Panc1 (cell line): ENCODE results near the gene TTLL10. TPM values are rescaled to one million over a fixed set of nuclear protein-coding genes. Genes with fewer than 3 reads are reported as not detected.

Source experiments
- ATAC-seq: fragments of 200-7000 bp; cut with Tn5 transposase; 2 replicates; pipeline ENCODE4 v1.9.1; 2020; ENCODE audit warnings: mild to moderate bottlenecking, moderate library complexity
- BruUV-seq: library from RNA; stranded (reverse); fragments of 400-500 nt; replicated peaks from 2 replicates; lab custom pipeline; 2021; lab: Mats Ljungman, UMichigan
- CTCF ChIA-PET: fragments of 300-600 bp; sonication (Branson Sonifier 250); formaldehyde crosslinking; loops from one replicate; lab custom pipeline; 2022; ENCODE audit warnings: antibody characterized with exemption; lab: Charles Lee
- POLR2A ChIA-PET: fragments of 300-600 bp; sonication (Branson Sonifier 250); formaldehyde crosslinking; loops from one replicate; lab custom pipeline; 2022; ENCODE audit warnings: antibody characterized with exemption; lab: Charles Lee
- DNase-seq: peaks from one replicate; pipeline ENCODE4 v3.0.0-alpha.2; 2010; ENCODE audit warnings: low read depth, low spot score
- H3K27ac ChIP-seq: 2 replicates; pipeline ENCODE4 v1.5.1; 2011; ENCODE audit warnings: mild to moderate bottlenecking, low read length, inconsistent platforms
- H3K27me3 ChIP-seq: fragments of 200-500 bp; sonication (Bioruptor generic); 2 replicates; pipeline ENCODE4 v1.6.0; 2014; ENCODE audit warnings: low read length, inconsistent platforms; ENCODE audit not compliant: control insufficient read depth, insufficient read depth
- H3K36me3 ChIP-seq: fragments of 200-500 bp; sonication (Bioruptor generic); 2 replicates; pipeline ENCODE4 v1.5.1; 2014; ENCODE audit warnings: inconsistent platforms, mild to moderate bottlenecking, low read length, moderate library complexity; ENCODE audit not compliant: control insufficient read depth, insufficient read depth
- H3K4me1 ChIP-seq: 2 replicates; pipeline ENCODE4 v1.5.1; 2011; ENCODE audit warnings: inconsistent platforms, mild to moderate bottlenecking, low read length, moderate library complexity; ENCODE audit not compliant: control insufficient read depth, insufficient read depth
- H3K4me3 ChIP-seq, 2 experiments: 2 replicates each; pipeline ENCODE4 v1.5.1; 2011 to 2012; ENCODE audit warnings: low read depth in 2 of 2, low read length in 2 of 2, mild to moderate bottlenecking in 2 of 2, inconsistent platforms in 1 of 2, moderate library complexity in 1 of 2
- H3K9me3 ChIP-seq: fragments of 200-500 bp; sonication (Bioruptor generic); 2 replicates; pipeline ENCODE4 v1.5.1; 2014; ENCODE audit warnings: low read depth, mild to moderate bottlenecking, inconsistent platforms, low read length, moderate library complexity; ENCODE audit not compliant: control insufficient read depth, insufficient read depth
- CTCF ChIP-seq: fragments of 450-650 bp; IDR thresholded peaks from 2 replicates; pipeline ENCODE4 v1.5.1; 2017; ENCODE audit warnings: mild to moderate bottlenecking
- POLR2AphosphoS5 ChIP-seq: IDR thresholded peaks from 2 replicates; pipeline ENCODE4 v1.6.1; 2012; ENCODE audit warnings: mild to moderate bottlenecking, low read depth, low read length, moderate library complexity
- SIN3A ChIP-seq: IDR thresholded peaks from 2 replicates; pipeline ENCODE4 v1.6.1; 2012; ENCODE audit warnings: low read depth, mild to moderate bottlenecking, low read length, moderate library complexity, borderline replicate concordance; ENCODE audit not compliant: insufficient read depth
- TCF7L2 ChIP-seq: IDR thresholded peaks from 2 replicates; pipeline ENCODE4 v1.6.1; 2011; ENCODE audit warnings: mild to moderate bottlenecking, low read depth, low read length, inconsistent platforms
- in situ Hi-C: cut with HindIII; loops from 2 replicates; pipeline ENCODE4 v1.10.0; 2016; ENCODE audit warnings: low sequenced_read_pairs, low pct_unique_long_range_greater_than_20kb
- intact Hi-C: fragments of 100-400 bp; cut with micrococcal nuclease; formaldehyde crosslinking; loops from one replicate; pipeline ENCODE4 v1.10.0; 2022; ENCODE audit not compliant: unreplicated experiment
- total RNA-seq: library from RNA; stranded (reverse); gene quantifications from one replicate; pipeline ENCODE4 v1.2.1, GENCODE V29; 2021; ENCODE audit not compliant: unreplicated experiment
- TF ChIP-seq, protein P1 (sequence below), 2 experiments: IDR thresholded peaks; 2 replicates each; pipeline ENCODE4 v1.6.1; 2011 to 2012; ENCODE audit warnings: low read depth in 2 of 2, control low read depth in 1 of 2, low read length in 1 of 2, mild to moderate bottlenecking in 1 of 2, moderate library complexity in 1 of 2; ENCODE audit not compliant: insufficient read depth in 1 of 2

Gene TTLL10
- total RNA-seq, 1 experiment from 2014 or later, result not detected

DNA sequence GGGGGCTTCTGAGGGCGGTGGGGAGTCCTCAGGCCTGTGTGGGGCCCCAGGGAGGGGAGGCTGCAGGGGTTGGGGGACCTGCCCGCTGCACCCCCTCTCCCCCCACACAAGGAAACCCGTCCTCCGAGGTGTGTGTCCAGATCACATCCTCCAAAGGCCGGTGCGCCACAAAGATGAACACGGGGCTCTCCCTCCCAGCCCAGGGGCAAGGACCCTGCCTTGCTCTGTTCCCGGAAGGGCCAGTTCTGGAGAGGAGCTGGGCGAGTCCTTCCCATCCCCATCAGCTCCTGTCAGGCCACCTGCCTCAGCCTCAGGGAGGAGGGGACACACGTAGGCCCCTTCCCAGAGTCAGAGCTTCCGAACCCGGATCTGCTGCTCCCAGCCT lies 2.5 kb upstream of the TTLL10 start:
- Histone ChIP-seq H3K27me3 (no peaks in the 10 kb centered on the region), H3K36me3 (no peaks in the 10 kb centered on the region), H3K4me1 (no peaks in the 10 kb centered on the region), H3K27ac (no peak overlapping the region), H3K4me3 (no peak overlapping the region), H3K9me3 (no peaks in the 10 kb centered on the region)
- no peak for TF ChIP-seq SIN3A
- ATAC-seq (no peak), DNase-seq (no peak)
- no TSS peak for BruUV-seq
- ChIA-PET POLR2A (no interaction called here), CTCF (no interaction called here)
- in situ Hi-C loops (no loop called here), intact Hi-C loops (no loop called here)

DNA sequence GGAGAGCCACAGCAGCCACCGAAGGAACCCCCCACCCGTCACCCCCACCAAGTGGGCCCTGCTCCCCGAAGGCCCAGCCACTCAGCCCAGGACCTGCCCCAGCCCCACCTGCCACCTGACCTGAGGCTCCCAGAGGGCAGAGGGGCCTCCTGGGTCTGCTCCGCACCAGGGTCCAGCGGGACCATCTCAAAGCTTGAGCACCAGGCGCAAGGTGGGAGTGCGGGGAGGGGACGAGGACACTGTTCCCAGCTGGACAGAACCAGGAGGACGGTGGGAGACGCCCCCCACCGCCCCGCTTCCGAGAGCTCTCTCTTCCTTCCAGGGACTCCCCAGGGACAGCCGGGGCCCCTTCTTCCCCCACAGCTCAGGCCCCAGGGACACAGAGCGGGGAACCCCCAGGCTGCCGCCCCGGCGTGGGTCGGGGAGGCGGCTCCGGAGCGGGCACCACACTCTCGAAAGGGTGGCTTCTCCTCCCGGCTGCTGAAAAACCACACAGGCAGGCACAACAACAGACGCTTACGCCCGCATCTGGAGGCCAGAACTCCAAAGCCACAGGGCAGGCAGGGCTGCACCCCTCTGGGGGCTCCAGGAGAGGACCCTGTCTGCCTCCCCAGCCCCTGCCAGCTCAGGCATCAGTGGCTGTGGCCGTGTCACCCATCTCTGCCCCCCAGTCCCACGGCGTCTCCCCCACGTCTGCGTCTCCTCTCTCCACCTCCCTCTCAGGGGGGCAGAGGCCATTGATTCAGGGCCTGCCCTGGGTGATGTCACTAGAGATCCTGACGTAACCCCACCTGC lies 1.9 kb upstream of the TTLL10 start:
- BruUV-seq, result no TSS peak
- ATAC-seq (no peak), DNase-seq (no peak)
- CTCF ChIA-PET, result no interaction called here
- H3K36me3 ChIP-seq, result no peaks in the 10 kb centered on the region
- H3K4me3 ChIP-seq, result no peak overlapping the region
- POLR2A ChIA-PET, result no interaction called here
- in situ Hi-C loops (no loop called here), intact Hi-C loops (no loop called here)
- H3K9me3 ChIP-seq, result no peaks in the 10 kb centered on the region
- TF ChIP-seq SIN3A, result no peak
- TF ChIP-seq CTCF, result no peak
- TF ChIP-seq TCF7L2, result no peak
- TF ChIP-seq POLR2AphosphoS5, result no peak
- TF ChIP-seq, protein P1, sequence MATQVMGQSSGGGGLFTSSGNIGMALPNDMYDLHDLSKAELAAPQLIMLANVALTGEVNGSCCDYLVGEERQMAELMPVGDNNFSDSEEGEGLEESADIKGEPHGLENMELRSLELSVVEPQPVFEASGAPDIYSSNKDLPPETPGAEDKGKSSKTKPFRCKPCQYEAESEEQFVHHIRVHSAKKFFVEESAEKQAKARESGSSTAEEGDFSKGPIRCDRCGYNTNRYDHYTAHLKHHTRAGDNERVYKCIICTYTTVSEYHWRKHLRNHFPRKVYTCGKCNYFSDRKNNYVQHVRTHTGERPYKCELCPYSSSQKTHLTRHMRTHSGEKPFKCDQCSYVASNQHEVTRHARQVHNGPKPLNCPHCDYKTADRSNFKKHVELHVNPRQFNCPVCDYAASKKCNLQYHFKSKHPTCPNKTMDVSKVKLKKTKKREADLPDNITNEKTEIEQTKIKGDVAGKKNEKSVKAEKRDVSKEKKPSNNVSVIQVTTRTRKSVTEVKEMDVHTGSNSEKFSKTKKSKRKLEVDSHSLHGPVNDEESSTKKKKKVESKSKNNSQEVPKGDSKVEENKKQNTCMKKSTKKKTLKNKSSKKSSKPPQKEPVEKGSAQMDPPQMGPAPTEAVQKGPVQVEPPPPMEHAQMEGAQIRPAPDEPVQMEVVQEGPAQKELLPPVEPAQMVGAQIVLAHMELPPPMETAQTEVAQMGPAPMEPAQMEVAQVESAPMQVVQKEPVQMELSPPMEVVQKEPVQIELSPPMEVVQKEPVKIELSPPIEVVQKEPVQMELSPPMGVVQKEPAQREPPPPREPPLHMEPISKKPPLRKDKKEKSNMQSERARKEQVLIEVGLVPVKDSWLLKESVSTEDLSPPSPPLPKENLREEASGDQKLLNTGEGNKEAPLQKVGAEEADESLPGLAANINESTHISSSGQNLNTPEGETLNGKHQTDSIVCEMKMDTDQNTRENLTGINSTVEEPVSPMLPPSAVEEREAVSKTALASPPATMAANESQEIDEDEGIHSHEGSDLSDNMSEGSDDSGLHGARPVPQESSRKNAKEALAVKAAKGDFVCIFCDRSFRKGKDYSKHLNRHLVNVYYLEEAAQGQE (IDR thresholded peaks at IDR 0.05; ENCODE audit: insufficient read depth in 1 of 2, low read depth in 2 of 2, low read length in 1 of 2), result no peak
- no peaks in the 10 kb centered on the region for H3K4me1 ChIP-seq
- no peak overlapping the region for H3K27ac ChIP-seq
- H3K27me3 ChIP-seq, result no peaks in the 10 kb centered on the region

- H3K27ac ChIP-seq, result no peak overlapping the region
- no peak overlapping the region for H3K4me3 ChIP-seq
- no peaks in the 10 kb centered on the region for H3K27me3 ChIP-seq
- no peaks in the 10 kb centered on the region for H3K36me3 ChIP-seq
- ATAC-seq (0 out of 2 replicates have a peak, but pooled peaks have one; percentile 2), DNase-seq (no peak)
- in situ Hi-C loops (no loop called here), intact Hi-C loops (no loop called here)
- TF ChIP-seq CTCF, result no peak
- no peak for TF ChIP-seq POLR2AphosphoS5
- TF ChIP-seq SIN3A, result no peak
- TF ChIP-seq TCF7L2, result no peak
- TF ChIP-seq, protein P1 (IDR thresholded peaks at IDR 0.05; ENCODE audit: insufficient read depth in 1 of 2, low read depth in 2 of 2, low read length in 1 of 2), result no peak
- CTCF ChIA-PET, result interaction anchor here (0.6 kb wide), 2 partner anchors 18 to 232 kb away, joined by 3 to 4 read pairs; no protein-coding TSS in a partner anchor
- BruUV-seq, result no TSS peak
- H3K9me3 ChIP-seq, result no peaks in the 10 kb centered on the region
- no peaks in the 10 kb centered on the region for H3K4me1 ChIP-seq
- POLR2A ChIA-PET, result no interaction called here
These were observed 453 bp upstream of the TTLL10 start for GRCh38 chr1:1173061-1173792.
